Spleen (tissue), 7 donors: ENCODE results near the gene TFPI.

Experiments
- CTCF ChIP-seq, 11 experiments: fragments of 200-600 bp in 7 of 11; fragments of 450-650 bp in 4 of 11; sonication (generic) in 4 of 11; IDR thresholded peaks in 8 of 11; conservative IDR thresholded peaks in 3 of 11; 1 replicate in 7 of 11; 2 replicates in 4 of 11; pipeline versions ENCODE4 v1.4.0 to v1.8.0; 2016 to 2021; ENCODE audit warnings: antibody characterized with exemption in 11 of 11, inconsistent platforms in 4 of 11, mild to moderate bottlenecking in 1 of 11
- POLR2A ChIP-seq, 3 donors: fragments of 450-650 bp; IDR thresholded peaks; one replicate each; pipeline ENCODE4 v1.5.1; 2017; ENCODE audit warnings: antibody characterized with exemption in 3 of 3, mild to moderate bottlenecking in 1 of 3
- donor health status: DM: no; HTN: no; CAD: no; lungs with moderate emphysema.
- donor health status: DM: no; HTN: no; CAD: no.
- donor health status: DM: no; HTN: no; CAD: no.

- TF ChIP-seq CTCF (IDR thresholded peaks at IDR 0.05 in 8 of 11, conservative IDR thresholded peaks at IDR 0.05 in 3 of 11) (no peak), POLR2A (IDR thresholded peaks at IDR 0.05) (no peak)
Observed at GRCh38 chr2:187506416-187506815, 47.8 kb downstream of the TFPI start.
